Kasumi-1 (cell line): ENCODE measurements around the gene PGLYRP2.

Experiments
- DNase-seq, 2 experiments: peaks; one replicate each; lab custom pipeline; 2025; lab: John Stamatoyannopoulos, UW

PGLYRP2 gene

GRCh38 chr19:15425321-15425950, 53.9 kb downstream of the PGLYRP2 start:
- DNase-seq: no peak

GRCh38 chr19:15424692-15425272, 54.5 kb downstream of the PGLYRP2 start:
- DNase-seq: no peak

- DNase-seq: no peak
Observed at GRCh38 chr19:15424121-15424520, 55.2 kb downstream of the PGLYRP2 start.

- no peak for DNase-seq
Observed at GRCh38 chr19:15423130-15423529, 56.2 kb downstream of the PGLYRP2 start.

- DNase-seq: no peak
Observed at GRCh38 chr19:15422296-15423075, 56.8 kb downstream of the PGLYRP2 start.

GRCh38 chr19:15421721-15422260, 57.5 kb downstream of the PGLYRP2 start:
- no peak for DNase-seq

- DNase-seq: no peak
Observed at GRCh38 chr19:15421136-15421695, 58.1 kb downstream of the PGLYRP2 start.

GRCh38 chr19:15419413-15420025, 59.8 kb downstream of the PGLYRP2 start:
- no peak for DNase-seq
